Nephron progenitor cell (in vitro differentiated cells): ENCODE measurements around the gene HTR6.

ENCODE experiments used
- DNase-seq: peaks from one replicate; pipeline ENCODE4 v3.0.0; 2021
- H3K27ac Mint-ChIP-seq: 2 replicates; pipeline ENCODE4 v1.8.0; 2021; ENCODE audit warnings: mild to moderate bottlenecking, moderate library complexity, mixed read lengths
- H3K27me3 Mint-ChIP-seq: 2 replicates; pipeline ENCODE4 v1.8.0; 2021; ENCODE audit warnings: mild to moderate bottlenecking, low read depth, mixed read lengths; ENCODE audit not compliant: poor library complexity
- H3K36me3 Mint-ChIP-seq: 2 replicates; pipeline ENCODE4 v1.8.0; 2021; ENCODE audit warnings: low read depth, mixed read lengths
- H3K4me1 Mint-ChIP-seq: 2 replicates; pipeline ENCODE4 v1.8.0; 2021; ENCODE audit warnings: mixed read lengths
- H3K4me3 Mint-ChIP-seq: 2 replicates; pipeline ENCODE4 v1.8.0; 2021; ENCODE audit warnings: mild to moderate bottlenecking, moderate library complexity, mixed read lengths
- H3K9me3 Mint-ChIP-seq: 2 replicates; pipeline ENCODE4 v1.8.0; 2021; ENCODE audit warnings: mild to moderate bottlenecking, moderate library complexity, mixed read lengths
- CTCF ChIP-seq: fragments of 200-600 bp; sonication (generic); IDR thresholded peaks from 2 replicates; pipeline ENCODE4 v1.5.0; 2021; ENCODE audit warnings: antibody characterized with exemption

HTR6 gene

GRCh38 chr1:19710825-19711611 is 46.3 kb downstream of the HTR6 start:
- Mint-ChIP-seq H3K9me3 (no peaks in the 10 kb centered on the region), H3K27me3 (peaks cover 16% of the 10 kb centered on the region), H3K27ac (peak overlapping the region; percentile 94), H3K4me1 (peaks cover 48% of the 10 kb centered on the region), H3K36me3 (no peaks in the 10 kb centered on the region), H3K4me3 (no peak overlapping the region)
- TF ChIP-seq CTCF = no peak
- peak; percentile 17 for DNase-seq

- H3K36me3 Mint-ChIP-seq = no peaks in the 10 kb centered on the region
- H3K27ac Mint-ChIP-seq = no peak overlapping the region
- H3K4me3 Mint-ChIP-seq = no peak overlapping the region
- H3K27me3 Mint-ChIP-seq = peaks cover 15% of the 10 kb centered on the region
- no peaks in the 10 kb centered on the region for H3K9me3 Mint-ChIP-seq
- peaks cover 35% of the 10 kb centered on the region for H3K4me1 Mint-ChIP-seq
- DNase-seq = no peak
- TF ChIP-seq CTCF = no peak
Observed at GRCh38 chr1:19712928-19713327, 48.3 kb downstream of the HTR6 start.

GRCh38 chr1:19715334-19716203 is 50.9 kb downstream of the HTR6 start:
- TF ChIP-seq CTCF = peak; percentile 81
- Mint-ChIP-seq H3K4me1 (peaks cover 16% of the 10 kb centered on the region), H3K36me3 (no peaks in the 10 kb centered on the region), H3K9me3 (no peaks in the 10 kb centered on the region), H3K27ac (no peak overlapping the region), H3K4me3 (no peak overlapping the region), H3K27me3 (peaks cover 18% of the 10 kb centered on the region)
- DNase-seq = peak; percentile 98

- TF ChIP-seq CTCF = no peak
- no peak overlapping the region for H3K4me3 Mint-ChIP-seq
- peaks cover 11% of the 10 kb centered on the region for H3K4me1 Mint-ChIP-seq
- H3K36me3 Mint-ChIP-seq = no peaks in the 10 kb centered on the region
- peaks cover 20% of the 10 kb centered on the region for H3K27me3 Mint-ChIP-seq
- H3K9me3 Mint-ChIP-seq = no peaks in the 10 kb centered on the region
- DNase-seq = no peak
- H3K27ac Mint-ChIP-seq = no peak overlapping the region
Observed at GRCh38 chr1:19717467-19717866, 52.8 kb downstream of the HTR6 start.

- no peak overlapping the region for H3K4me3 Mint-ChIP-seq
- DNase-seq = no peak
- H3K9me3 Mint-ChIP-seq = no peaks in the 10 kb centered on the region
- H3K4me1 Mint-ChIP-seq = peaks cover 16% of the 10 kb centered on the region
- H3K36me3 Mint-ChIP-seq = no peaks in the 10 kb centered on the region
- H3K27me3 Mint-ChIP-seq = peaks cover 29% of the 10 kb centered on the region
- TF ChIP-seq CTCF = no peak
- H3K27ac Mint-ChIP-seq = no peak overlapping the region
Observed at GRCh38 chr1:19720174-19720573, 55.5 kb downstream of the HTR6 start.
